CD1c-positive myeloid dendritic cell (primary cell): ENCODE data around the gene VSIG10L2.
"Not testable (repeated sequence)": the region's sequence is repeated elsewhere in the genome, so short reads cannot be mapped to it uniquely, and the experiment has no call there.

Experiments used
- DNase-seq: peaks from one replicate; pipeline ENCODE4 v3.0.0-alpha.2; 2016; ENCODE audit errors: extremely low spot score

The VSIG10L2 gene

GRCh38 chr11:125967515-125967914 is 21.7 kb downstream of the VSIG10L2 start:
- DNase-seq = no peak

- DNase-seq = no peak
Measured at GRCh38 chr11:125968354-125968753, 22.5 kb downstream of the VSIG10L2 start.

GRCh38 chr11:125971618-125972017 is 25.8 kb downstream of the VSIG10L2 start:
- no peak for DNase-seq

GRCh38 chr11:125974284-125974683 is 28.4 kb downstream of the VSIG10L2 start:
- DNase-seq = no peak

- DNase-seq = no peak
Measured at GRCh38 chr11:125975634-125976033, 29.8 kb downstream of the VSIG10L2 start.

- no peak for DNase-seq
Measured at GRCh38 chr11:125976156-125976555, 30.3 kb downstream of the VSIG10L2 start.

- DNase-seq = no peak
Measured at GRCh38 chr11:125977333-125977732, 31.5 kb downstream of the VSIG10L2 start.

- DNase-seq = no peak
Measured at GRCh38 chr11:125978181-125978716, 32.4 kb downstream of the VSIG10L2 start.

- no peak for DNase-seq
Measured at GRCh38 chr11:125978778-125979407, 33.0 kb downstream of the VSIG10L2 start.

- no peak for DNase-seq
Measured at GRCh38 chr11:125979511-125979910, 33.7 kb downstream of the VSIG10L2 start.

GRCh38 chr11:125980436-125980835 is 34.6 kb downstream of the VSIG10L2 start:
- DNase-seq = no peak

- DNase-seq = no peak
Measured at GRCh38 chr11:125982348-125982730, 36.5 kb downstream of the VSIG10L2 start.

GRCh38 chr11:125985956-125986355 is 40.1 kb downstream of the VSIG10L2 start:
- DNase-seq = not testable (repeated sequence)

GRCh38 chr11:125987066-125987641 is 41.3 kb downstream of the VSIG10L2 start:
- no peak for DNase-seq

GRCh38 chr11:125990244-125990643 is 44.4 kb downstream of the VSIG10L2 start:
- DNase-seq = no peak

- no peak for DNase-seq
Measured at GRCh38 chr11:125992893-125993292, 47.0 kb downstream of the VSIG10L2 start.

GRCh38 chr11:125994509-125994908 is 48.7 kb downstream of the VSIG10L2 start:
- no peak for DNase-seq

GRCh38 chr11:125995313-125995712 is 49.5 kb downstream of the VSIG10L2 start:
- no peak for DNase-seq

- no peak for DNase-seq
Measured at GRCh38 chr11:125998267-125998666, 52.4 kb downstream of the VSIG10L2 start.

- DNase-seq = no peak
Measured at GRCh38 chr11:125999234-125999880, 53.5 kb downstream of the VSIG10L2 start.

GRCh38 chr11:126002181-126002580 is 56.3 kb downstream of the VSIG10L2 start:
- no peak for DNase-seq
